Midbrain (tissue), 1 donor: Measurements from ENCODE around the gene PPP2R2B.

Experiments used
- DNase-seq: peaks from one replicate; lab custom pipeline; 2025; lab: John Stamatoyannopoulos, UW

PPP2R2B gene

DNA sequence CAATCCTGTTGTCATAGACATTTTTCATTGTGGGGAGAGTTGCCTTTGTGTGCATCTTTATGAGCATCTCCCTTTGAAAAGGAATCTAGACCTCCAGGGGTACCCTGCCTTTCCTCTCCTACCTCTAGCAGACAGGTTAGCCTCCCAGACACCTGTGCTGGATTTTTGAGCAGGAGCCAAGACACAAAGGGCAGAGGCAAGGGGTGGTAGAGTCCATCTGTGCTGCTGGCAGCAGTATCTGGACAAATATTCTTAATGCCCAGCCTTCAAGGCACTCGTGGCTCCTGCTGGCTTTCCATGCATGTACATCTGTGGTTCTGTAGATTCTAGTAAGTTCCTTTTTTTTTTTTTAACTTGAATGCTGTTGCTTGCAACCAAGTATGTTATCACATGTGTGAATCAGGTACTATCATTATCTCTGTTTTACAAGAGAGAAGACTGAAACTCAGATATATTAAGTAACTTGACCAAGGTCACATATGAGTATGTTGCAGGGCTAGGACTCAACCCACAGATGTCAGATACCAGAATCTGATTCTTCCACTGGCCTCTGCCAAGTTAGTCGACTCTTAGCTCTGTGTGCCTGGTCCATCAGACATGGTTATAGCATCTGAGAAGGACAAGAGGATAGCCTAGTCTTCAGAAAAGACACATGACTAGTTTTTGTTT is 329.6 kb downstream of the PPP2R2B start:
- no peak for DNase-seq

DNA sequence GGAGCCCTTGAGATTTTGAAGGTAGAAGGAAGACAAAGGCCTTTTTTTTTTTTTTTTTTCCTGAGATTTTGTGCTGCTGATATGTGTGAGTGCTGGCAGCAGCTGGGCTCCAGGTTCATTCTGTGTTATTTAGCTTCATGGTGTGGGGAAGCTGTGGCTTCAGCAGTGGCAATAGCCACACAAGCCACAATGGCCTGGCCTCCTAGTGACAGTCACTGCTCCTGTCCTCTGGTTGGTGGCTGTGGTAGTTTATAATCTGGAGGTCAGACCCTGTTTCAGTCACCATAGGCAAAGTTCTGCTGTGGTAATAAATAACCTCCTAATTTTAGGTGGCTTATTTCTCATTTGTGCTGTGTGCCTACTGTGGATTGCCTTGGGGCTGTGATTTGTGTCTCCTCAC is 334.3 kb downstream of the PPP2R2B start:
- DNase-seq: no peak

DNA sequence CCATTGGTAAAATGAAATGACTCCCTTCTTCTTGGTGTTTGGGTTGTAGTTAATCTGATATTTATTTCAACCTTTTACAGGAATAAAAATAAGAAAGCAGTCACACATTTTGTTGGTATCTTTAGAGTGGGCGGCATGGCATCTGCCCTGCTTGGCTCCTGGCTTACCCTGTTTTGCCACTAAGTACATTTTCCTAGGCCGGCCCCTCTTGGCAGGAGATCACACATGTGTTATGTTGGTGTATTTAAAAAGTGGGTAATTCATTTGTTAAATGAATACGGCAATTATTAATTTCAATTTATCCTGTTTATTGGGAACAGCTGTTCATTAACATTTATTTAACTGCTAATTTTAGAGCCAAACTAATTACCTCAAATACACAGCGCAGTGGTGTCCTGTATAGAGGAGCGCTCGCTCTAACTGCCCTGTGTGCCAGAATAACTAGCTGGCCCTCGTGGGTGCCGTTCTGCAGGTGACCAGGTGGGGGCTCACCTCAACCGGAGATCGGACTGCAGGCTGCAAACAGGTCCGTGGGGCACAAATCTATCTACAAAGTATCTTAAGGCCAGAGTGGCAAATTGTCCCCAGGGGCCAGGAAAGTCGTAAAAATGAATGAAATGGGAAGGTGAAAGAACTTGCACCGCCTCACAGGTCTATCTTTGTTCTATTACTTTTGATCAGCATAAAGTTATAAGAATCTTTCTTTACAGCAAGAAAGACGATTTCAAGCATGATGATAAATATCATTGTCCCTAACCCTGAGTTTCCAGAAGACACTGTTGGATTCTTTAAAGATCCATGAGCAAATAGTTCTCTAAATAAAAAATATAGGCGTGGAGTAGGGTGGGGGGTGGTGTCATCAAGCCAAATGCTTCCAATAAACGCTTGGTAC is 336.4 kb downstream of the PPP2R2B start:
- DNase-seq: peak; percentile 68

GRCh38 chr5:146540414-146540813 is 338.1 kb downstream of the PPP2R2B start:
- DNase-seq: no peak

- no peak for DNase-seq
Measured at GRCh38 chr5:146539973-146540372, 338.6 kb downstream of the PPP2R2B start.

DNA sequence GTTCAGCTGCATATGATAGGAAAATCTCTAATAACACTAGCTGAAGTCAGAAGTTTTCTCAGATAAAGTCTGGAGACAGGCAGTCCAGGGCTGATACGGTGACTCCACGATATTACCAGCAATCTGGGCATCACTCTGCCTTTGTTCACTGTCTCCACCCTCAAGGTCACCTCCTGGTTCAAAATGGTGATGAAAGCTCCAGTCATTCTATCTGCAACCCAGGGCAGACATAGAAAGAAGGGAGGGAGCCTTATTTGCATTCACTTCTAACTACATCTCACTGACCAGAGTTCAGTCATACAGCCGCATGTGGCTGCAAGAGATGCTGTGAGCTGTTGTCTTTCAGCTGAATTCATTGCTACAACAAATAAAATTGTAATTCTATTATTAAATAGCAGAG is 340.1 kb downstream of the PPP2R2B start:
- no peak for DNase-seq

DNA sequence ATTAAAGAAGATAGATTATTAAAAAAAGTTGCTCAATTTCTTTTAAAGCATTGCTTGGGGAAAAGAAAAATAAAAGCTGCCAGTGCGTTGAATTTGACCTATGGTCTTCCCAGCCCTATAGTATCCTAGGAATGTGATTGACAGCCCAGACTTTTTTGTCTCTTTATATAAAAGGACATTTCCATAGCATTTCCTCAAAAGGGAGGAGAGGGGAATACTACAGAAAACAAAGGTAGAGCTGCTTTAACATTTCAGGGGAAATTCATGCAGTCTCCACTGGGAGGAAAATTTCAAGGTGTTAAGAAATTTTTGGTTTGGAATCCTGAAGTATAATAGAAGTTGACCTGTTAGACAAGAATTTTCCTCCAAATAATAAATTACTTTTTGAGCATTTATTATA is 344.7 kb downstream of the PPP2R2B start:
- no peak for DNase-seq

DNA sequence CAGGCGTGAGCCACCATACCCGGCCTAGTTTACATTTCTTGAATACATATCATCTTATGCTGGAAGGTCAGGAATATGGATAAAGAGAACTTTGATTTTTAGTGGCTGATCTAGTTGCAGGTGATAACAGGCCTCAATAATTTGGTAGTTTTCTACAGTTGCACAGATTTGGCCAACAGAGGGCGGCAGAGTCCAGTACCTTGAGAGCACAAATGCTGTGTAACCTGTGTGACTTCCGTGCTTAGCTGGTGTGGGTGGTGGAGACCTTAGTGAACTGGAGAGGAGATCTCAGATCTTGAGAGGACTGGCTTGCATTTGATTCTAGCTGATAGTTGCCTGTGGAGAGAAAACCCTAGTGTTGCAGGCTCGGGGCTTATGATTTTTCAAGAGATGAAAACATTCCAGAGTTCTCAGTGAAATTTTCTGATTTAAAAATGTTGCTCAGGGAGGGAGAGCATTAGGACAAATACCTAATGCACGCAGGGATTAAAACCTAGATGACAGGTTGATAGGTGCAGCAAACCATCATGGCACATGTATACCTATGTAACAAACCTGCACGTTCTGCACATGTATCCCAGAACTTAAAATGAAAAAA is 345.2 kb downstream of the PPP2R2B start:
- peak; percentile 81 for DNase-seq
